A673 (cell line): ENCODE data around the gene TBRG1.

Source experiments
- CTCF ChIP-seq: fragments of 300-800, 200-600 bp; sonication (generic); conservative IDR thresholded peaks from 2 replicates; pipeline ENCODE4 v1.5.1; 2017; ENCODE audit warnings: low read depth, mild to moderate bottlenecking, antibody characterized with exemption, low read length, moderate library complexity, mixed read lengths
- EZH2 ChIP-seq: fragments of 200-600 bp; sonication (generic); IDR thresholded peaks from 2 replicates; pipeline ENCODE4 v1.6.1; 2017; ENCODE audit warnings: borderline replicate concordance, low read depth, mild to moderate bottlenecking, mixed read lengths, antibody characterized with exemption, low read length; ENCODE audit not compliant: poor library complexity, severe bottlenecking

- TF ChIP-seq EZH2 (no peak), CTCF (peak; percentile 98)
These were observed 22.0 kb downstream of the TBRG1 start for GRCh38 chr11:124644426-124645280.
